ENCODE data around the gene RAB3A.

GRCh38 chr19:18202778-18203407, 949 bp downstream of the RAB3A start:
- no peak for TF ChIP-seq EZH2 (IDR thresholded peaks at IDR 0.05; ENCODE audit: insufficient read depth, poor library complexity, severe bottlenecking)
- TF ChIP-seq EZH2phosphoT487 (IDR thresholded peaks at IDR 0.05; ENCODE audit: insufficient read depth, low read depth), result no peak

Data from GM23248 (cell line).